ENCODE results near the gene SIRT4.

Gene SIRT4

DNA sequence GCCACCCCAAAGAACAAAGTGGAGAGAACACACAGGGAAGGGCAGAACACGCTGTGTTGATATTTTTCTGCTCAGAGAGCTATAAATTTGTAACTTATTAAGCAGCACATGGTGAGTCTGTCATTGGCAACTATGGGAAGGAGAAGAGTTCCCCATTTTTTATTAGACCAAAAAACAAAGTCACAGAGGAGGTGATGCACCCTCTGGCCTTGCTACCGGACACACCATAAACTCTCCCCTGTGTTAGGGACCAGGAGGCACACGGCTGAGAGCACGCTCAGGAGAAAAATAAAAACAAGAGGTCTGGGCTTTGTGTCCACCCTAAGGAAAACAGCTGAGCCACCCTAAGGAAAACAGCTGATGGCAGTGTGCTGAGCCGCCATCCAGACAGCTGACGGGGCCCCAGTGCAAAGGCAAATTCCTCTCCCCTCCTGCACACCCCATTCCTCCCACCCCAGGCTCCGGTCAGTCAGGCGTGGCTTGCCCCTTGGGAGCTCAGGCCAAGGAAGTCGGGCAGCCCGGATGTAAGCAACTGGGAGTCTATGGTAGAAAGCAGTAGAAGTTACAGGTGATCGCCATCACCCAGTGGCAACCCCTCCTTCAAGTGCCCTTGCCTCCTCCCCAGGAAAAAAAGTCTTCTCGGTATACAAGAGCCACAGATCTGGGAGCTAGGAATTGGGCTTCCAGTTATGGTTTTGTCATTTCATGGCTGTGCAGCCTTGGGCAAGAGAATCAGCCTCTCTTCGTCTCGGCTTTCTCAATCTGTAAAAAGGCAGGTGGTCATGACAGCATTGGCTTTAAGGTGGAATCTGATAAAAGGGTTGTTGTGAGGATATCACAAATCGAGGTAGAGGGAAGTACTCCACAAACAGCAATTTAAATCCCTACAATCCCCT lies 39.0 kb upstream of the SIRT4 start:
- H3K27ac ChIP-seq (ENCODE audit: low read length) = no peak overlapping the region
- H3K4me3 ChIP-seq (ENCODE audit: low read length) = no peak overlapping the region
- no peaks in the 10 kb centered on the region for H3K9me3 ChIP-seq (ENCODE audit: control insufficient read depth, insufficient read depth, low read length)
- DNase-seq (ENCODE audit: low read depth, low spot score) = no peak
- H3K36me3 ChIP-seq (ENCODE audit: control insufficient read depth, insufficient read depth, low read length) = 0 out of 2 replicates have a peak, but pooled peaks cover 3% of the 10 kb centered on the region
- H3K4me1 ChIP-seq (ENCODE audit: control insufficient read depth, insufficient read depth, low read length) = peaks cover 10% of the 10 kb centered on the region
- H3K27me3 ChIP-seq (ENCODE audit: control insufficient read depth, insufficient read depth, low read length) = no peaks in the 10 kb centered on the region
- WGBS (ENCODE audit: insufficient coverage, insufficient read length) = no CpG with 5 or more reads among the region's 15 CpGs

DNA sequence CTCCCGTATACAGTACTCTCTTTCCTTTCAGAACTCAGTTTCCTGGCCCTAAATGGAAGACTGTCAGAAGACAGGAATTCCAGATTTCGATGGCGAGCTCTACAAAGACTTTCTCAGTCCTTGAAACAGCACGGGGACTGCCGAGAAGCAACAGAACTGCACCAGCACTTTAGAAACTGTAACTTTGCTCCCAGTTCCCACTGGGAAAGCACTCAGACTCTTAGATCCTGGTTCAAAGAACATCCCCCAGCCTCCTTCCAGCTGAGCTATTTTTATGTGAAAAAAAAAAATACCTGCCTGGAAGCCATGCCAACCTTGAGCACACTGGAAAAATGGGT lies 38.4 kb upstream of the SIRT4 start:
- no peak overlapping the region for H3K4me3 ChIP-seq (ENCODE audit: low read length)
- peaks cover 10% of the 10 kb centered on the region for H3K4me1 ChIP-seq (ENCODE audit: control insufficient read depth, insufficient read depth, low read length)
- H3K27ac ChIP-seq (ENCODE audit: low read length) = no peak overlapping the region
- H3K27me3 ChIP-seq (ENCODE audit: control insufficient read depth, insufficient read depth, low read length) = no peaks in the 10 kb centered on the region
- WGBS (ENCODE audit: insufficient coverage, insufficient read length) = no CpG with 5 or more reads among the region's 5 CpGs
- no peak for DNase-seq (ENCODE audit: low read depth, low spot score)
- 0 out of 2 replicates have a peak, but pooled peaks cover 3% of the 10 kb centered on the region for H3K36me3 ChIP-seq (ENCODE audit: control insufficient read depth, insufficient read depth, low read length)
- H3K9me3 ChIP-seq (ENCODE audit: control insufficient read depth, insufficient read depth, low read length) = no peaks in the 10 kb centered on the region

DNA sequence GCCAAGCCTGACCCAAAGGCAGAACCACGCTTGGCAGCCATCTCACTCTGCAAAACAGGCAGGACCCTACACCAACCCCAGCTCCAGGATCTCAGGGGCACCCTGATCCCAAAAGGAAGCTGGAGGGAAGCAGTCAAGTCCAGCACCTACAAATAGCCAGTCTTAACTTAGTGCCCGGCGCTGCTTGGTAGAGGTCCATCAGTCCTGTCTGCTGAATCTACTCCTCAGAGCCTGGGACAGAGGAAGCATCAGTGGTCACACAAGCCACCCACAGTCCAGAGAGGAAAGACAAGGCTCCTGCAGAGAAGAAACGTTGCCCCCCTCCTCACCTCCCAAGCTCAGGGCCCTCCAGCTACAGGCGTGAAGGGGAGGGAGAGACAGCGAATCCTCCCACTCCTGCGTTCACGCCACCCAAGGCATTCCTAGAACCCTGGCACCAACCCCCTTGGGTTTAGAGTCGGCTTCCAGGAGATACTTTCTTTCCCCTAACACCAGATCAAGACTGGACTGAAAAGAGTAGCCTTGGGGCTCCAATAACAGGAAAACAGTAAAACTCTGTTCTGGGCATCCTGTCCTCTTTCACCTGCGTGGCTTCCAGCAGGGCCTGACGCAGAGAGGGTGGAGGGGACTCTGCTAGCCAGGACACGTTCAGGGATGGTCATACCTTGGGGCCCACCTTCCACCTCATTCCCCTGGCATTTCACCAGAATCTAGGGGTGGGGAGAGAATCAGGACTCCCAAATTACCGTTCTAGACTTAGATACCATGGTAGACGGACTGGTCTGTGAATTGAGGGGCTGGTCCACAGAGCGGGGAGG lies 37.8 kb upstream of the SIRT4 start:
- no peaks in the 10 kb centered on the region for H3K27me3 ChIP-seq (ENCODE audit: control insufficient read depth, insufficient read depth, low read length)
- DNase-seq (ENCODE audit: low read depth, low spot score) = no peak
- peak overlapping the region; percentile 86; the same call in 1 of the 2 replicates for H3K4me3 ChIP-seq (ENCODE audit: low read length)
- no peak overlapping the region for H3K27ac ChIP-seq (ENCODE audit: low read length)
- no CpG with 5 or more reads among the region's 15 CpGs for WGBS (ENCODE audit: insufficient coverage, insufficient read length)
- H3K36me3 ChIP-seq (ENCODE audit: control insufficient read depth, insufficient read depth, low read length) = 0 out of 2 replicates have a peak, but pooled peaks cover 3% of the 10 kb centered on the region
- H3K9me3 ChIP-seq (ENCODE audit: control insufficient read depth, insufficient read depth, low read length) = no peaks in the 10 kb centered on the region
- peaks cover 10% of the 10 kb centered on the region for H3K4me1 ChIP-seq (ENCODE audit: control insufficient read depth, insufficient read depth, low read length)

DNA sequence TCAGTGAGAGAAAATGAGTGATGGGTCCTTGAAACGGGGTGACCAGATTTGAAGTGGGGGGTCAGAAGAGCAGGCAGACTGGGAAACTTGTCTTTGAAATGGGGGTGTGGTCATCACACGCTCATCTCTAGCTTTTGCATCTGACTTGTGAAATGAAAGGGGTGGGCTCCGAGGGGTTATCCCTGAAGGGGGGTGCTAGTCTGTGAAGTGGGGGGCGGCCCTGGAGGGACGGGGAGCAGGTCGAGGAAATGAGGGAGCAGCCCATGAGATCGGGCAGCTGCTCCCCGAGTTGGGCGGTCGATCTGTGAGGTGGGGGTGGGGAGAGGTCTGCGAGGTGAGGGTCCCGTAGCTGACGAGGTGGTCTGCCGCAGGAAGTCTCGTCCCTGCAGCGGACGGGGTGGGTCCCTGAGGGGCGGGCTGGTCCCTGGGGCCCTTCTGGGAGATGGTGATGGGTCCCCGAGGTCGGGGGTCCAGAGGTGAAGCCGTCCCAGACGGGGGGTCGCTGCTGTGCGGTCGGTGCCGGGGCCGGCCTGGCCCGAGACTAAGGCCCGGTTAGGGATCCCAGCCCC lies 37.1 kb upstream of the SIRT4 start:
- Histone ChIP-seq H3K9me3 (ENCODE audit: control insufficient read depth, insufficient read depth, low read length) (no peaks in the 10 kb centered on the region), H3K4me3 (ENCODE audit: low read length) (peak overlapping the region; percentile 86), H3K4me1 (ENCODE audit: control insufficient read depth, insufficient read depth, low read length) (peaks cover 10% of the 10 kb centered on the region), H3K36me3 (ENCODE audit: control insufficient read depth, insufficient read depth, low read length) (0 out of 2 replicates have a peak, but pooled peaks cover 3% of the 10 kb centered on the region), H3K27me3 (ENCODE audit: control insufficient read depth, insufficient read depth, low read length) (no peaks in the 10 kb centered on the region), H3K27ac (ENCODE audit: low read length) (no peak overlapping the region)
- WGBS (ENCODE audit: insufficient coverage, insufficient read length) = no CpG with 5 or more reads among the region's 29 CpGs
- no peak for DNase-seq (ENCODE audit: low read depth, low spot score)

DNA sequence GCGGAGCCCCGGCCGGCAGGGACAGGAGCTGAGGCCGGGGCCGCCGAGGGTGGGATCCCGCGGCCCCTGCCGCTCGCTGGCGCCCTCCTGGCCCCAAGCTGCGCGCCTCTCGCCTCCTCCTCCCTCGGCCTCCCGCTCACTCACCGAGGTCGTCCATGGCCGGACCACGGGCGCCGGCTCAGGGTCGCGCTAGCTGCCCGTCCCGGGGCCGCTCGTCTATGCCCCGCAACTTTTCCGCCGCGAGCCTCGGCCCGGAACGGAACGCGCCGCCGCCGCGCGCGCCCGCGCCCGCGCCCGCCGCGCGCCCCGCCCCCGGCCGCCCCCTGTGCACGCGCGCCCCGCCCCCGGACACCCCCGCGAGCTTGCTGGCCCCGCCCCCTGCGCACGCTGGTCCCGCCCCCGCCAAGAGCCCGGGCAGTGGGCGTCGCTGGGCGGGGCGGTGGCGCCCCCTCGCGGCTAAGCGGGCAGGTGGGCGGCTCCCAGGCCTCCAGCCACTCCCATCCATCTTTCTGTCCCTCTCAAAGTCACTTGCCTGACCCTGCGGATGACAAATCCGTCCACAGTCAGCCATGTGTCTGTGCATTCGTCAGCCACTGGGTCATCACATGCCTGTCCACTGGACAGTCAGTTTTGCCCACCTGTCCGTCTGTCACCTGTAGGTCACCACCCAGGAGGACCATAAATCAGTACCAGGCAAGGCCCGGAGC lies 36.5 kb upstream of the SIRT4 start, which contains the start of gene PXN:
PXN (minus strand) TSS at position 258 of the 707 bp plus-strand sequence; CDS start at position 157, 101 bp downstream.
- Histone ChIP-seq H3K9me3 (ENCODE audit: control insufficient read depth, insufficient read depth, low read length) (no peaks in the 10 kb centered on the region), H3K4me1 (ENCODE audit: control insufficient read depth, insufficient read depth, low read length) (peaks cover 10% of the 10 kb centered on the region), H3K27me3 (ENCODE audit: control insufficient read depth, insufficient read depth, low read length) (no peaks in the 10 kb centered on the region), H3K4me3 (ENCODE audit: low read length) (peak within 1 kb of the TSS; percentile 86), H3K36me3 (ENCODE audit: control insufficient read depth, insufficient read depth, low read length) (0 out of 2 replicates have a peak, but pooled peaks cover 3% of the 10 kb centered on the region), H3K27ac (ENCODE audit: low read length) (no peak within 1 kb of the TSS)
- no peak for DNase-seq (ENCODE audit: low read depth, low spot score)
- no CpG with 5 or more reads among the region's 81 CpGs for WGBS (ENCODE audit: insufficient coverage, insufficient read length)

DNA sequence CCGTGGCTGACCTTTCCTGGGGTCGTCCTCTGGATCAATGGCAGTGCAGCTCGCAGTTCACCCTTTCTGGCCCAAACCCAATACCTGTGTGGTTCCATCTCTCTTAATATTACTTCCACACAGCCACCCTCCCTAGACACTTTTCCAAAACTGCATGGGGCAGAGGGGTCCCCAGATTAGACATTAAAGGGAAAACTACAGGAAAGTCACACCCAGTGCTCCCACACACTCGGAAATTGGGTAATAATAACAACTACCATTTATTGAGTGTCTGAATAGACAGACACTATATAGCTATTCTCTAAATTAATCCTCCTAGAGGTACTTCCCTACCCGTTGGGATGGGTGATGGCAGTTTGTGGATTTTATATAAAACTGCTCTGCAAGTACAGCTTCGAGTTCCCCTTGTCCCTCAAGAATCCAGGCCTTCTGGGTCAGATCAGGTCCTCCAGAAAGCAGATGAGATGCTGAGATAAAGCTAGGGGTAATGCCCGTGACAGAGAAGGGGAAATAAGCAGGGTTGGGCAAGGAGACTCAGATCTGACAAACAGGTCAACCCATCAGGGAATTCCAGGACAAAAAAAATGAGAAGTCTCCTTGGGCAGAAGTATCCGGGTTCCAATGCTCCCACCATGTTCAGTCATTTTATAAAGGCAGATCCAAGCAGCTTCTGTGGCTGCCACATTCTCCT lies 35.8 kb upstream of the SIRT4 start:
- H3K27ac ChIP-seq (ENCODE audit: low read length) = no peak overlapping the region
- no peaks in the 10 kb centered on the region for H3K9me3 ChIP-seq (ENCODE audit: control insufficient read depth, insufficient read depth, low read length)
- H3K4me1 ChIP-seq (ENCODE audit: control insufficient read depth, insufficient read depth, low read length) = peaks cover 10% of the 10 kb centered on the region
- WGBS (ENCODE audit: insufficient coverage, insufficient read length) = no CpG with 5 or more reads among the region's 8 CpGs
- no peak for DNase-seq (ENCODE audit: low read depth, low spot score)
- 0 out of 2 replicates have a peak, but pooled peaks cover 3% of the 10 kb centered on the region for H3K36me3 ChIP-seq (ENCODE audit: control insufficient read depth, insufficient read depth, low read length)
- H3K4me3 ChIP-seq (ENCODE audit: low read length) = no peak overlapping the region; the same call in 1 of the 2 replicates
- no peaks in the 10 kb centered on the region for H3K27me3 ChIP-seq (ENCODE audit: control insufficient read depth, insufficient read depth, low read length)

DNA sequence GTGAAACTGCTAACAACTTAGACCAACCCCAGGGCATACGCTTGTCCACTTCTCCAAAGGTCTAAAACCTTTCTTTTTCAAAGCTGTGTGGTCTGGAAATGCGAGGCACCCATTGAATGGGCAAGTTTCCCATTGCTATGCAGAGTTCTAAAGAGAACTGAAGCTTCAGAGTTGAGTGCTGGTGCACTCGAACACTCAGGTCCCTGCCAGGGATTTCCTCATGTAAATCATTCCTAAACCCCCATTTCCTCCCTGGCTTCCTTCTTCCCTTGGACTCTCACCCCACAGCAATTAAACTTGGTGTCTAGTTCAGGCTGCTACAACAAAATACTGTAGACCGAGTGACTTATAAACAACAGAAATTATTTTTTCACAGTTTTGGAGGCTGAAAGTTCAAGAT lies 34.4 kb upstream of the SIRT4 start:
- no peak for DNase-seq (ENCODE audit: low read depth, low spot score)
- Histone ChIP-seq H3K27ac (ENCODE audit: low read length) (no peak overlapping the region), H3K4me3 (ENCODE audit: low read length) (no peak overlapping the region), H3K36me3 (ENCODE audit: control insufficient read depth, insufficient read depth, low read length) (0 out of 2 replicates have a peak, but pooled peaks cover 3% of the 10 kb centered on the region), H3K9me3 (ENCODE audit: control insufficient read depth, insufficient read depth, low read length) (no peaks in the 10 kb centered on the region), H3K27me3 (ENCODE audit: control insufficient read depth, insufficient read depth, low read length) (no peaks in the 10 kb centered on the region), H3K4me1 (ENCODE audit: control insufficient read depth, insufficient read depth, low read length) (peaks cover 8% of the 10 kb centered on the region)
- no CpG with 5 or more reads among the region's 4 CpGs for WGBS (ENCODE audit: insufficient coverage, insufficient read length)

DNA sequence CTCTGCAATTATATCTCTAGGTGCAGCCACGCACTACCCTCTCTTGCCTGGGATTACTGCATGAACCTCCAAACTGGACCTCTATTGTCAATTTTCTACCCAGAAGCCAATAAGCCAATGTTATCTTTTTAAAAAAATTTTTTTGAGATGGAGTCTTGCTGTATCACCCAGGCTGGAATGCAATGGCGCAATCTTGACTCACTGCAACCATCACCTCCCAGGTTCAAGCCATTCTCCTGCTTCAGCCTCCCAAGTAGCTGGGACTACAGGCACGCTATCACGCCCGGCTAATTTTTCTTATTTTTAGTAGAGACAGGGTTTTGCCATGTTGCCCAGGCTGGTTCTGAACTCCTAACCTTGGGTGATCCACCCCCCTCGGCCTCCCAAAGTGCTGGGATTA lies 25.4 kb upstream of the SIRT4 start:
- H3K4me3 ChIP-seq (ENCODE audit: low read length) = no peak overlapping the region
- no peaks in the 10 kb centered on the region for H3K9me3 ChIP-seq (ENCODE audit: control insufficient read depth, insufficient read depth, low read length)
- H3K4me1 ChIP-seq (ENCODE audit: control insufficient read depth, insufficient read depth, low read length) = no peaks in the 10 kb centered on the region
- H3K27ac ChIP-seq (ENCODE audit: low read length) = no peak overlapping the region
- H3K27me3 ChIP-seq (ENCODE audit: control insufficient read depth, insufficient read depth, low read length) = no peaks in the 10 kb centered on the region
- no peak for DNase-seq (ENCODE audit: low read depth, low spot score)
- H3K36me3 ChIP-seq (ENCODE audit: control insufficient read depth, insufficient read depth, low read length) = no peaks in the 10 kb centered on the region
- WGBS (ENCODE audit: insufficient coverage, insufficient read length) = no CpG with 5 or more reads among the region's 6 CpGs

DNA sequence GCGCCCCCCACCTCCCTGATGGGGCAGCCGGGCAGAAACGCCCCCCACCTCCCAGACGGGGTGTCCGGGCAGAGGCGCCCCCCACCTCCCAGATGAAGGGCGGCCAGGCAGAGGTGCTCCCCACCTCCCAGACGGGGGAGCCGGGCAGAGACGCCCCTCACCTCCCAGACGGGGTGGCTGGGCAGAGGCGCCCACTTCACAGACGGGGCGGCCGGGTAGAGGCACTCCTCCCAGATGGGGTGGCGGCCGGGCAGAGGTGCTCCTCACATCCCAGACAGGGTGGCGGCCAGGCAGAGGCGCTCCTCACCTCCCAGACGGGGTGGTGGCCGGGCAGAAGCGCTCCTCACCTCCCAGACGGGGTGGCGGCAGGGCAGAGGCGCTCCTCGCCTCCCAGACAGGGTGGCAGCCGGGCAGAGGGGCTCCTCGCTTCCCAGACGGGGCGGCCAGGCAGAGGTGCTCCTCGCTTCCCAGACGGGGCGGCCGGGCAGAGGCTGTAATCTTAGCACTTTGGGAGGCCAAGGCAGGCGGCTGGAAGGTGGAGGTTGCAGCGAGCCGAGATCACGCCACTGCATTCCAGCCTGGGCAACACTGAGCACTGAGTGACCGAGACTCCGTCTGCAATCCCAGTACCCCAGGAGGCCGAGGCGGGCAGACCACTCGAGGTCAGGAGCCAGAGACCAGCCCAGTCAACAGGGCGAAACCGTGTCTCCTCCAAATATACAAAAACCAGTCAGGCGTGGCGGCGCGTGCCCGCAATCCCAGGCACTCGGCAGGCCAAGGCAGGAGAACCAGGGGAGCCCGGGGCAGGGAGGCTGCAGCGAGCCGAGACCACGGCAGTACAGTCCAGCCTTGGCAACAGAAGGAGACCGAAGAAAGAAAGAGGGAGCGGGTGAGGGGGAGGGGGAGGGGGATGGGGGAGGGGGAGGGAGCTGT lies 23.7 kb upstream of the SIRT4 start:
- H3K4me1 ChIP-seq (ENCODE audit: control insufficient read depth, insufficient read depth, low read length) = no peaks in the 10 kb centered on the region; the same call in 1 of the 2 replicates
- H3K27me3 ChIP-seq (ENCODE audit: control insufficient read depth, insufficient read depth, low read length) = no peaks in the 10 kb centered on the region
- no peaks in the 10 kb centered on the region for H3K36me3 ChIP-seq (ENCODE audit: control insufficient read depth, insufficient read depth, low read length)
- no peak overlapping the region for H3K27ac ChIP-seq (ENCODE audit: low read length)
- H3K4me3 ChIP-seq (ENCODE audit: low read length) = no peak overlapping the region
- DNase-seq (ENCODE audit: low read depth, low spot score) = no peak
- no peaks in the 10 kb centered on the region for H3K9me3 ChIP-seq (ENCODE audit: control insufficient read depth, insufficient read depth, low read length)
- WGBS (ENCODE audit: insufficient coverage, insufficient read length) = no CpG with 5 or more reads among the region's 57 CpGs
